H1 (cell line): ENCODE data around the gene VSTM4. TPM values are rescaled to one million over a fixed set of nuclear protein-coding genes. Genes with fewer than 3 reads are reported as not detected.

Experiments
- CTCF ChIA-PET: fragments of 300-600 bp; sonication (Branson Sonifier 250); formaldehyde crosslinking; loops from one replicate; lab custom pipeline; 2021; ENCODE audit not compliant: partially characterized antibody; lab: Charles Lee
- POLR2A ChIA-PET: fragments of 300-600 bp; sonication (Branson Sonifier 250); formaldehyde crosslinking; loops from one replicate; lab custom pipeline; 2021; ENCODE audit warnings: inconsistent platforms; ENCODE audit not compliant: partially characterized antibody; lab: Charles Lee
- DNase-seq, 2 experiments: peaks; one replicate each; pipeline versions ENCODE4 v3.0.0 to v3.0.0-alpha.2; 2010 to 2022; ENCODE audit warnings: low spot score in 2 of 2, low read depth in 1 of 2, mixed read lengths in 1 of 2
- FAIRE-seq: peaks from 2 replicates; lab custom pipeline; 2011; peaks lifted over from hg19 to GRCh38; lab: Jason Lieb, UNC
- H2AFZ ChIP-seq: 2 replicates; pipeline ENCODE4 v1.8.1; 2012; ENCODE audit warnings: low read length, inconsistent platforms
- H2AK5ac ChIP-seq: 2 replicates; pipeline ENCODE4 v1.6.1; 2013; ENCODE audit warnings: low read depth, low read length
- H2BK120ac ChIP-seq: replicated peaks from 2 replicates; pipeline ENCODE3; 2013; ENCODE audit warnings: low read depth, low read length, inconsistent platforms
- H2BK12ac ChIP-seq: 2 replicates; pipeline ENCODE4 v1.6.1; 2013; ENCODE audit warnings: low read depth, low read length
- H2BK15ac ChIP-seq: 2 replicates; pipeline ENCODE4 v1.6.1; 2013; ENCODE audit warnings: low read length
- H2BK20ac ChIP-seq: 2 replicates; pipeline ENCODE4 v1.6.1; 2013; ENCODE audit warnings: low read length
- H2BK5ac ChIP-seq: 2 replicates; pipeline ENCODE4 v1.6.1; 2013; ENCODE audit warnings: low read depth, low read length
- H3K14ac ChIP-seq: 2 replicates; pipeline ENCODE4 v1.6.1; 2013; ENCODE audit warnings: inconsistent platforms; ENCODE audit not compliant: insufficient read length
- H3K18ac ChIP-seq: 2 replicates; pipeline ENCODE4 v1.6.1; 2013; ENCODE audit warnings: low read length; ENCODE audit errors: extremely low read depth
- H3K23ac ChIP-seq: 2 replicates; pipeline ENCODE4 v1.6.1; 2013; ENCODE audit warnings: inconsistent platforms; ENCODE audit not compliant: insufficient read length
- H3K23me2 ChIP-seq: 2 replicates; pipeline ENCODE4 v1.6.1; 2013; ENCODE audit warnings: low read depth, low read length
- H3K27ac ChIP-seq: 2 replicates; pipeline ENCODE4 v1.6.1; 2011; ENCODE audit warnings: low read depth, low read length, inconsistent platforms
- H3K27me3 ChIP-seq, 4 experiments: replicated peaks in 1 of 4; 1 replicate in 1 of 4; 2 replicates in 3 of 4; pipeline versions ENCODE4 v1.6.1 to v1.8.1; 2011 to 2013; ENCODE audit warnings: low read length in 3 of 4, mild to moderate bottlenecking in 3 of 4, inconsistent platforms in 2 of 4, mixed read lengths in 2 of 4, moderate library complexity in 1 of 4; ENCODE audit not compliant: control insufficient read depth in 3 of 4, insufficient read depth in 3 of 4; ENCODE audit errors: extremely low read depth in 1 of 4
- H3K36me3 ChIP-seq, 4 experiments: 2 replicates each; pipeline versions ENCODE4 v1.6.1 to v1.8.1; 2011 to 2013; ENCODE audit warnings: mild to moderate bottlenecking in 4 of 4, low read length in 3 of 4, moderate library complexity in 2 of 4, control low read depth in 1 of 4, inconsistent platforms in 1 of 4; ENCODE audit not compliant: insufficient read depth in 4 of 4, control insufficient read depth in 2 of 4
- H3K4ac ChIP-seq: replicated peaks from 2 replicates; pipeline ENCODE3; 2013; ENCODE audit warnings: low read length, low read depth, mixed read lengths, inconsistent platforms; ENCODE audit not compliant: insufficient read length
- H3K4me1 ChIP-seq, 4 experiments: replicated peaks in 1 of 4; 1 replicate in 1 of 4; 2 replicates in 3 of 4; pipeline versions ENCODE4 v1.6.1 to v1.8.1; 2011 to 2013; ENCODE audit warnings: low read length in 3 of 4, inconsistent platforms in 2 of 4, mixed read lengths in 1 of 4; ENCODE audit not compliant: insufficient read depth in 4 of 4, control insufficient read depth in 3 of 4
- H3K4me2 ChIP-seq, 2 experiments: 2 replicates each; pipeline versions ENCODE4 v1.6.1 to v1.8.1; 2011 to 2013; ENCODE audit warnings: low read depth in 2 of 2, low read length in 2 of 2, control low read depth in 1 of 2, inconsistent platforms in 1 of 2, mild to moderate bottlenecking in 1 of 2; ENCODE audit not compliant: insufficient read depth in 1 of 2
- H3K4me3 ChIP-seq, 4 experiments: fragments of 200-600, 300-600 bp in 1 of 4; sonication (generic), shearing (Covaris generic), sonication (Bioruptor Twin) in 1 of 4; 2 replicates each; pipeline versions ENCODE4 v1.5.1 to v1.8.1; 2011 to 2016; ENCODE audit warnings: low read length in 4 of 4, low read depth in 3 of 4, control low read depth in 2 of 4, inconsistent platforms in 2 of 4, mild to moderate bottlenecking in 2 of 4, mixed read lengths in 1 of 4, moderate library complexity in 1 of 4; ENCODE audit not compliant: insufficient read depth in 2 of 4; ENCODE audit errors: extremely low read depth in 1 of 4
- H3K56ac ChIP-seq: replicated peaks from 2 replicates; pipeline ENCODE3; 2013; ENCODE audit warnings: low read depth, mild to moderate bottlenecking, mixed read lengths, low read length, inconsistent platforms; ENCODE audit not compliant: insufficient read length
- H3K79me1 ChIP-seq: 2 replicates; pipeline ENCODE4 v1.6.1; 2013; ENCODE audit warnings: low read depth, low read length, control low read depth
- H3K79me2 ChIP-seq, 2 experiments: 2 replicates each; pipeline versions ENCODE4 v1.6.1 to v1.8.1; 2012 to 2013; ENCODE audit warnings: low read length in 2 of 2, mild to moderate bottlenecking in 2 of 2, inconsistent platforms in 1 of 2; ENCODE audit not compliant: insufficient read depth in 2 of 2, control insufficient read depth in 1 of 2
- H3K9ac ChIP-seq, 4 experiments: replicated peaks in 1 of 4; 1 replicate in 1 of 4; 2 replicates in 3 of 4; pipeline versions ENCODE4 v1.6.1 to v1.8.1; 2011 to 2013; ENCODE audit warnings: low read depth in 3 of 4, low read length in 3 of 4, control low read depth in 2 of 4, mild to moderate bottlenecking in 2 of 4, moderate library complexity in 2 of 4, inconsistent platforms in 1 of 4; ENCODE audit errors: extremely low read depth in 1 of 4
- H3K9me3 ChIP-seq, 2 experiments: 2 replicates each; pipeline versions ENCODE4 v1.6.1 to v1.8.1; 2012 to 2013; ENCODE audit warnings: mild to moderate bottlenecking in 2 of 2, moderate library complexity in 2 of 2, control low read depth in 1 of 2, inconsistent platforms in 1 of 2, low read depth in 1 of 2, low read length in 1 of 2, mixed read lengths in 1 of 2; ENCODE audit not compliant: insufficient read depth in 2 of 2
- H4K20me1 ChIP-seq, 2 experiments: replicated peaks in 1 of 2; 2 replicates each; pipeline versions ENCODE3 to v1.8.1; 2011 to 2013; ENCODE audit warnings: inconsistent platforms in 2 of 2, low read length in 2 of 2, mild to moderate bottlenecking in 1 of 2; ENCODE audit not compliant: insufficient read depth in 2 of 2, control insufficient read depth in 1 of 2
- H4K5ac ChIP-seq: 2 replicates; pipeline ENCODE4 v1.6.1; 2013; ENCODE audit warnings: low read length, low read depth, mixed read lengths, inconsistent platforms; ENCODE audit not compliant: insufficient read length
- H4K8ac ChIP-seq: 2 replicates; pipeline ENCODE4 v1.8.0; 2013; ENCODE audit warnings: mild to moderate bottlenecking, moderate library complexity, low read length, inconsistent platforms; ENCODE audit not compliant: insufficient read depth; ENCODE audit errors: extremely low read depth
- H4K91ac ChIP-seq: replicated peaks from 2 replicates; pipeline ENCODE3; 2013; ENCODE audit warnings: low read length, mixed read lengths, inconsistent platforms; ENCODE audit not compliant: insufficient read length
- BCL11A ChIP-seq, 2 experiments: IDR thresholded peaks; one replicate each; pipeline ENCODE4 v1.6.1; 2011; ENCODE audit warnings: low read depth in 2 of 2, low read length in 2 of 2, mild to moderate bottlenecking in 2 of 2
- CHD1 ChIP-seq: IDR thresholded peaks from 2 replicates; pipeline ENCODE4 v1.6.1; 2012; ENCODE audit warnings: low read depth, low read length, improper control_type of control experiment
- HDAC6 ChIP-seq: IDR thresholded peaks from one replicate; pipeline ENCODE4 v1.7.1; 2012; ENCODE audit warnings: low read depth, mild to moderate bottlenecking, inconsistent platforms, low read length, moderate library complexity
- KDM1A ChIP-seq: fragments of 200-600, 300-600 bp; sonication (generic); IDR thresholded peaks from 2 replicates; pipeline ENCODE4 v1.7.1; 2016; ENCODE audit warnings: mild to moderate bottlenecking, low read length, borderline replicate concordance
- KDM5A ChIP-seq: fragments of 200-600 bp; IDR thresholded peaks from 2 replicates; pipeline ENCODE4 v1.7.1; 2012; ENCODE audit warnings: mild to moderate bottlenecking, low read length, inconsistent platforms, mixed read lengths
- TAF1 ChIP-seq: IDR thresholded peaks from 2 replicates; pipeline ENCODE4 v1.6.1; 2011; ENCODE audit warnings: mild to moderate bottlenecking, low read depth, low read length
- YY1 ChIP-seq: IDR thresholded peaks from 2 replicates; pipeline ENCODE4 v1.6.1; 2011; ENCODE audit warnings: low read depth, mild to moderate bottlenecking, low read length
- WGBS, 2 experiments: shearing (Covaris generic) in 1 of 2; methylation state at CpG; one replicate each; pipeline versions ENCODE4 v1.1.6 to v1.1.7; 2013 to 2015; ENCODE audit warnings: low lambda C conversion rate in 2 of 2, mixed read lengths in 2 of 2, inconsistent platforms in 1 of 2, low coverage in 1 of 2, missing lambda C conversion rate in 1 of 2; ENCODE audit not compliant: insufficient replicate concordance in 2 of 2, insufficient coverage in 1 of 2, insufficient read length in 1 of 2; ENCODE audit errors: extremely low coverage in 1 of 2, missing lambda C conversion rate in 1 of 2; 5-methylcytosine and 5-hydroxymethylcytosine counted together
- polyA plus RNA-seq, 7 experiments: library from polyadenylated mRNA; depleted of rRNA in 3 of 7; stranded (reverse) in 5 of 7; unstranded in 2 of 7; fragments of >200 nt in 5 of 7; fragments of 200-250 nt in 2 of 7; gene quantifications; 1 replicate in 5 of 7; 2 replicates in 1 of 7; 4 replicates in 1 of 7; pipeline versions ENCODE4 v1.2.1 to v1.2.3, GENCODE V29; 2011 to 2013; ENCODE audit warnings: missing spikeins in 2 of 7, mixed read lengths in 2 of 7
- total RNA-seq: library from RNA; stranded (reverse); fragmentation: NEBNext Ultra II Directional; extraction: Animal tissue kit (Norgen Biotek cat#: 25700); gene quantifications from 2 replicates; pipeline ENCODE4 v1.2.1, GENCODE V29; 2021

The VSTM4 gene
- total and polyA plus RNA-seq, 2 of the 8 experiments (the other 6 are each of a cell fraction or from before 2014, with no cell fraction given): 0.48 to 0.73 TPM

- Histone ChIP-seq H3K27ac (no peak overlapping the region), H3K9ac (no peak overlapping the region), H3K79me1 (no peaks in the 10 kb centered on the region), H2AFZ (no peak overlapping the region), H2BK15ac (no peak overlapping the region), H3K4ac (no peak overlapping the region), H2BK5ac (no peak overlapping the region), H4K91ac (no peak overlapping the region), H3K4me1 (0 out of 7 replicates have a peak, but pooled peaks cover 0 to 2% (median 0%) of the 10 kb centered on the region in 4 experiments), H3K4me3 (no peak overlapping the region), H2AK5ac (no peak overlapping the region), H3K36me3 (no peaks in the 10 kb centered on the region), H3K79me2 (no peaks in the 10 kb centered on the region), H3K18ac (no peak overlapping the region), H3K27me3 (no peaks in the 10 kb centered on the region), H4K5ac (no peak overlapping the region), H4K20me1 (peaks cover 0 to 1% of the 10 kb centered on the region in 2 experiments), H3K9me3 (no peaks in the 10 kb centered on the region), H3K14ac (no peak overlapping the region), H3K23me2 (no peaks in the 10 kb centered on the region), H2BK20ac (no peak overlapping the region), H3K4me2 (no peak overlapping the region), H2BK12ac (no peak overlapping the region), H4K8ac (no peak overlapping the region), H3K23ac (no peak overlapping the region), H3K56ac (no peak overlapping the region), H2BK120ac (no peak overlapping the region)
- ChIA-PET POLR2A (no interaction called here), CTCF (interaction anchor here (0.7 to 1.5 kb wide), 8 partner anchors 9 to 293 kb away, joined by 3 to 5 read pairs (median 3); no protein-coding TSS in a partner anchor)
- TF ChIP-seq HDAC6: no peak
- TF ChIP-seq KDM5A: no peak
- no peak for TF ChIP-seq BCL11A (IDR thresholded peaks at IDR 0.05; ENCODE audit: low read depth in 2 of 2, low read length in 2 of 2)
- TF ChIP-seq CHD1: no peak
- TF ChIP-seq YY1: no peak
- TF ChIP-seq TAF1: no peak
- no peak for TF ChIP-seq KDM1A
- FAIRE-seq (no peak), DNase-seq (no peak)
- 90% methylated on average over 2 of the region's 2 CpGs; no CpG with 5 or more reads in 1 of the 2 experiments for WGBS, 2 experiments
These were observed 116.0 kb downstream of the VSTM4 start for GRCh38 chr10:48999346-48999745.
